Amygdala (tissue), 56 donors: ENCODE data around the gene MYO6.
A peak's percentile ranks its signal among the peaks of the same experiment; 100 is the strongest.
"Not testable (repeated sequence)": the region's sequence is repeated elsewhere in the genome, so short reads cannot be mapped to it uniquely, and the experiment has no call there.

Experiments
- DNase-seq, 56 donors: peaks; one replicate each; lab custom pipeline; 2025; lab: John Stamatoyannopoulos, UW

Gene MYO6

GRCh38 chr6:75874224-75874623 lies 125.2 kb downstream of the MYO6 start:
- no peak for DNase-seq

GRCh38 chr6:75876152-75876551 lies 127.1 kb downstream of the MYO6 start:
- DNase-seq: no peak

- DNase-seq: no peak
Observed at GRCh38 chr6:75880305-75880704, 131.3 kb downstream of the MYO6 start.

GRCh38 chr6:75882734-75883133 lies 133.7 kb downstream of the MYO6 start:
- no peak for DNase-seq

- no peak for DNase-seq
Observed at GRCh38 chr6:75884822-75885221, 135.8 kb downstream of the MYO6 start.

- DNase-seq: no peak
Observed at GRCh38 chr6:75892384-75892783, 143.3 kb downstream of the MYO6 start.

GRCh38 chr6:75893058-75893775 lies 144.2 kb downstream of the MYO6 start:
- peak in 1 of 56 donors; percentile 57 for DNase-seq

GRCh38 chr6:75893776-75894152 lies 144.7 kb downstream of the MYO6 start:
- DNase-seq: no peak

- no peak for DNase-seq
Observed at GRCh38 chr6:75896526-75896925, 147.5 kb downstream of the MYO6 start.

- DNase-seq: not testable (repeated sequence)
Observed at GRCh38 chr6:75900216-75900615, 151.2 kb downstream of the MYO6 start.

- not testable (repeated sequence) for DNase-seq
Observed at GRCh38 chr6:75905129-75905528, 156.1 kb downstream of the MYO6 start.

GRCh38 chr6:75906871-75907270 lies 157.8 kb downstream of the MYO6 start:
- DNase-seq: no peak

GRCh38 chr6:75907444-75907843 lies 158.4 kb downstream of the MYO6 start:
- DNase-seq: no peak

- DNase-seq: no peak
Observed at GRCh38 chr6:75913040-75913439, 164.0 kb downstream of the MYO6 start.

GRCh38 chr6:75922226-75922625 lies 173.2 kb downstream of the MYO6 start:
- no peak for DNase-seq

- DNase-seq: no peak
Observed at GRCh38 chr6:75926293-75927168, 177.5 kb downstream of the MYO6 start.

- no peak for DNase-seq
Observed at GRCh38 chr6:75931011-75931680, 182.1 kb downstream of the MYO6 start.

GRCh38 chr6:75932067-75932466 lies 183.0 kb downstream of the MYO6 start:
- DNase-seq: peak in 17 of 56 donors; percentile 1 to 50 (median 10)

GRCh38 chr6:75933387-75933975 lies 184.4 kb downstream of the MYO6 start:
- peak in 1 of 56 donors; percentile 10 for DNase-seq

GRCh38 chr6:75934643-75935472 lies 185.8 kb downstream of the MYO6 start:
- peak in 44 of 56 donors; percentile 9 to 70 (median 30) for DNase-seq
